T-helper 2 cell treated with Interferon-gamma antibody and Interleukin-4, amounts not matched to agents 100 ng/mL and 5 ng/mL, for 36 hours (primary cell): ENCODE results near the gene CKLF. TPM values are rescaled to one million over a fixed set of nuclear protein-coding genes. Genes with fewer than 3 reads are reported as not detected.
"Not testable (repeated sequence)": the region's sequence is repeated elsewhere in the genome, so short reads cannot be mapped to it uniquely, and the experiment has no call there.

Experiments
- intact Hi-C: fragments of 100-400 bp; cut with micrococcal nuclease; formaldehyde crosslinking; loops from one replicate; pipeline ENCODE4 v1.15.1; 2023
- total RNA-seq: library from RNA; stranded (reverse); gene quantifications from 2 replicates; pipeline ENCODE4 v1.2.3, GENCODE V29; 2022

Gene CKLF
- total RNA-seq, result 140 and 144 TPM in 2 replicates

- intact Hi-C loops, result loop anchor here (1.0 to 5.0 kb wide), 5 partner anchors 8 to 145 kb away; partner anchors contain the start of genes CMTM3 and CMTM4
Observed at GRCh38 chr16:66552286-66553177, at the start of gene CKLF. Gene CKLF, plus strand, starts transcription at chr16:66552576. Its CDS starts 140 bp downstream, at chr16:66552716.

- intact Hi-C loops, result no loop called here
Observed at GRCh38 chr16:66503030-66503429, 49.3 kb upstream of the CKLF start.

GRCh38 chr16:66503612-66504011 is 48.8 kb upstream of the CKLF start:
- intact Hi-C loops, result no loop called here

- intact Hi-C loops, result no loop called here
Observed at GRCh38 chr16:66507731-66508239, 44.6 kb upstream of the CKLF start.

- intact Hi-C loops, result no loop called here
Observed at GRCh38 chr16:66508248-66508913, 44.0 kb upstream of the CKLF start.

- intact Hi-C loops, result no loop called here
Observed at GRCh38 chr16:66508914-66509496, 43.4 kb upstream of the CKLF start.

- intact Hi-C loops, result no loop called here
Observed at GRCh38 chr16:66509576-66509975, 42.8 kb upstream of the CKLF start.

GRCh38 chr16:66510298-66510697 is 42.1 kb upstream of the CKLF start:
- intact Hi-C loops, result no loop called here

GRCh38 chr16:66510711-66511601 is 41.4 kb upstream of the CKLF start:
- intact Hi-C loops, result no loop called here

GRCh38 chr16:66511602-66512271 is 40.6 kb upstream of the CKLF start:
- intact Hi-C loops, result no loop called here

GRCh38 chr16:66512272-66513110 is 39.9 kb upstream of the CKLF start:
- intact Hi-C loops, result no loop called here

- intact Hi-C loops, result no loop called here
Observed at GRCh38 chr16:66513111-66513723, 39.2 kb upstream of the CKLF start.

GRCh38 chr16:66514391-66514790 is 38.0 kb upstream of the CKLF start:
- intact Hi-C loops, result not testable (repeated sequence)

- intact Hi-C loops, result not testable (repeated sequence)
Observed at GRCh38 chr16:66514980-66515595, 37.3 kb upstream of the CKLF start.

GRCh38 chr16:66515596-66516508 is 36.5 kb upstream of the CKLF start:
- intact Hi-C loops, result loop anchor here (1.0 to 2.0 kb wide), 4 partner anchors 8 to 109 kb away; no protein-coding TSS in a partner anchor

GRCh38 chr16:66516509-66516807 is 35.9 kb upstream of the CKLF start:
- intact Hi-C loops, result loop anchor here (1.0 to 2.0 kb wide), 4 partner anchors 8 to 110 kb away; no protein-coding TSS in a partner anchor
